GM21619 (cell line): ENCODE data around the gene SLC8B1.

Experiments used
- ATAC-seq: cut with Tn5 transposase; IDR thresholded peaks from one replicate; pipeline ENCODE4 v1.9.1; 2021; ENCODE audit not compliant: unreplicated experiment

Gene SLC8B1

DNA sequence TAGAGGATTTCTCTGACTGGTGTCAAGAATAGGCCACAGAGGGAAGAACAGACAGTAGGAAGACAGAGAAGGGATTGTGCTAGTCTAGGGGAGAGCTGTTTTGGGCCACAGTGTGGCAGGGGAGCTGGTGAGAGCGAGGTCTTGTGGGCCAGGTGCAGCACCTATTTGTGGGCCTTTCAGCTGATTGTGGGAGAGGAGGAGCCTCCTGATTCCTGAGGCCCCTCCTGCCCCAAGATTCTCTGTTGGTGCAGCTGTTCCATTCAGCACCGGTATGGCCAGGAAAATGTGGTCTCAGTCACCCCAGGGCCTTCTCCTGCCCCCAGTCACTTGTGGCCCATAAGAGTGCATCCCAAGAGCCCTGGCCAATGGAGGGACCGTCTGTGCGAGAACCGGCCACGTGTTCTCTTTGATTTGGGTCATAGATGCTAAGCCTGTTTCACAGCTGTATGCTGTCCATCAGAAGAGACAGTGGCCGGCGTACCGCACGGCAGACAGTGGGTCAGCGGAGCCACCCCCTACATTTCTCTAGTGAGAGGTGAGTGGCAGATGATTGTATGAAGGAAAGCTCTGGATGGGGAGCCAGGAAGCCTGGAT lies 86.0 kb downstream of the SLC8B1 start:
- ATAC-seq: no peak
